ENCODE measurements around the gene SYNDIG1. TPM values are rescaled to one million over a fixed set of nuclear protein-coding genes. Genes with fewer than 3 reads are reported as not detected.

Gene SYNDIG1
- total RNA-seq, 1 experiment from 2014 or later, result not detected

GRCh38 chr20:24698706-24699206, 229.3 kb downstream of the SYNDIG1 start:
- no peak for DNase-seq

GRCh38 chr20:24699321-24700165, 230.1 kb downstream of the SYNDIG1 start:
- H3K9me3 ChIP-seq (ENCODE audit: low read length), result no peaks in the 10 kb centered on the region
- peaks cover 16% of the 10 kb centered on the region for H3K4me1 ChIP-seq (ENCODE audit: low read length)
- no peak overlapping the region for H3K4me3 ChIP-seq (ENCODE audit: low read length)
- no peak for DNase-seq
- no peak overlapping the region for H3K27ac ChIP-seq (ENCODE audit: low read length)
- H3K27me3 ChIP-seq (ENCODE audit: low read length), result no peaks in the 10 kb centered on the region
- H3K36me3 ChIP-seq (ENCODE audit: insufficient read depth, low read length), result no peaks in the 10 kb centered on the region
- no peaks in the 10 kb centered on the region for H3K79me2 ChIP-seq (ENCODE audit: low read length)
- H3K9ac ChIP-seq (ENCODE audit: low read length), result no peak overlapping the region
- H4K20me1 ChIP-seq (ENCODE audit: insufficient read depth, low read depth, low read length), result peaks cover 5% of the 10 kb centered on the region; the same call in 1 of the 2 replicates
- no peak overlapping the region for H3K4me2 ChIP-seq (ENCODE audit: low read depth, low read length, poor library complexity, severe bottlenecking)
- H3K9me2 ChIP-seq (replicated peaks; ENCODE audit: insufficient read depth, low read length), result no peaks in the 10 kb centered on the region
- no peak overlapping the region for H2AFZ ChIP-seq (ENCODE audit: low read length)

More at GRCh38 chr20:24698706-24699206, 229.3 kb downstream of the SYNDIG1 start:
- Histone ChIP-seq H3K4me3 (ENCODE audit: low read length) (no peak overlapping the region), H3K27ac (ENCODE audit: low read length) (no peak overlapping the region), H3K4me1 (ENCODE audit: low read length) (peaks cover 16% of the 10 kb centered on the region), H3K27me3 (ENCODE audit: low read length) (no peaks in the 10 kb centered on the region), H3K9me2 (replicated peaks; ENCODE audit: insufficient read depth, low read length) (no peaks in the 10 kb centered on the region), H3K9me3 (ENCODE audit: low read length) (no peaks in the 10 kb centered on the region), H4K20me1 (ENCODE audit: insufficient read depth, low read depth, low read length) (peaks cover 5% of the 10 kb centered on the region; the same call in 1 of the 2 replicates), H2AFZ (ENCODE audit: low read length) (no peak overlapping the region), H3K36me3 (ENCODE audit: insufficient read depth, low read length) (no peaks in the 10 kb centered on the region), H3K9ac (ENCODE audit: low read length) (no peak overlapping the region), H3K4me2 (ENCODE audit: low read depth, low read length, poor library complexity, severe bottlenecking) (no peak overlapping the region), H3K79me2 (ENCODE audit: low read length) (no peaks in the 10 kb centered on the region)

GRCh38 chr20:24700166-24700860, 230.9 kb downstream of the SYNDIG1 start:
- Histone ChIP-seq H3K9me2 (replicated peaks; ENCODE audit: insufficient read depth, low read length) (no peaks in the 10 kb centered on the region), H3K36me3 (ENCODE audit: insufficient read depth, low read length) (no peaks in the 10 kb centered on the region), H3K79me2 (ENCODE audit: low read length) (no peaks in the 10 kb centered on the region), H3K9me3 (ENCODE audit: low read length) (no peaks in the 10 kb centered on the region), H3K9ac (ENCODE audit: low read length) (no peak overlapping the region), H3K4me2 (ENCODE audit: low read depth, low read length, poor library complexity, severe bottlenecking) (no peak overlapping the region), H3K4me1 (ENCODE audit: low read length) (peaks cover 16% of the 10 kb centered on the region), H2AFZ (ENCODE audit: low read length) (no peak overlapping the region), H3K27me3 (ENCODE audit: low read length) (no peaks in the 10 kb centered on the region), H4K20me1 (ENCODE audit: insufficient read depth, low read depth, low read length) (peaks cover 5% of the 10 kb centered on the region; the same call in 1 of the 2 replicates), H3K4me3 (ENCODE audit: low read length) (no peak overlapping the region), H3K27ac (ENCODE audit: low read length) (no peak overlapping the region)
- no peak for DNase-seq

GRCh38 chr20:24701027-24701426, 231.6 kb downstream of the SYNDIG1 start:
- no peak overlapping the region for H3K9ac ChIP-seq (ENCODE audit: low read length)
- H3K36me3 ChIP-seq (ENCODE audit: insufficient read depth, low read length), result no peaks in the 10 kb centered on the region
- no peak overlapping the region for H2AFZ ChIP-seq (ENCODE audit: low read length)
- peaks cover 5% of the 10 kb centered on the region; the same call in 1 of the 2 replicates for H4K20me1 ChIP-seq (ENCODE audit: insufficient read depth, low read depth, low read length)
- H3K9me3 ChIP-seq (ENCODE audit: low read length), result no peaks in the 10 kb centered on the region
- no peaks in the 10 kb centered on the region for H3K9me2 ChIP-seq (replicated peaks; ENCODE audit: insufficient read depth, low read length)
- H3K79me2 ChIP-seq (ENCODE audit: low read length), result no peaks in the 10 kb centered on the region
- no peak overlapping the region for H3K4me3 ChIP-seq (ENCODE audit: low read length)
- no peaks in the 10 kb centered on the region for H3K27me3 ChIP-seq (ENCODE audit: low read length)
- no peak overlapping the region for H3K27ac ChIP-seq (ENCODE audit: low read length)
- no peak overlapping the region for H3K4me2 ChIP-seq (ENCODE audit: low read depth, low read length, poor library complexity, severe bottlenecking)
- H3K4me1 ChIP-seq (ENCODE audit: low read length), result peaks cover 16% of the 10 kb centered on the region
- DNase-seq, result no peak

GRCh38 chr20:24701668-24702067, 232.2 kb downstream of the SYNDIG1 start:
- H3K79me2 ChIP-seq (ENCODE audit: low read length), result no peaks in the 10 kb centered on the region
- no peak for DNase-seq
- H2AFZ ChIP-seq (ENCODE audit: low read length), result no peak overlapping the region
- peaks cover 16% of the 10 kb centered on the region for H3K4me1 ChIP-seq (ENCODE audit: low read length)
- H3K27me3 ChIP-seq (ENCODE audit: low read length), result no peaks in the 10 kb centered on the region
- no peak overlapping the region for H3K4me3 ChIP-seq (ENCODE audit: low read length)
- no peak overlapping the region for H3K27ac ChIP-seq (ENCODE audit: low read length)
- no peaks in the 10 kb centered on the region for H3K9me2 ChIP-seq (replicated peaks; ENCODE audit: insufficient read depth, low read length)
- H3K9ac ChIP-seq (ENCODE audit: low read length), result no peak overlapping the region
- no peaks in the 10 kb centered on the region for H3K9me3 ChIP-seq (ENCODE audit: low read length)
- no peaks in the 10 kb centered on the region for H3K36me3 ChIP-seq (ENCODE audit: insufficient read depth, low read length)
- peaks cover 5% of the 10 kb centered on the region; the same call in 1 of the 2 replicates for H4K20me1 ChIP-seq (ENCODE audit: insufficient read depth, low read depth, low read length)
- H3K4me2 ChIP-seq (ENCODE audit: low read depth, low read length, poor library complexity, severe bottlenecking), result no peak overlapping the region

GRCh38 chr20:24702501-24703283, 233.3 kb downstream of the SYNDIG1 start:
- Histone ChIP-seq H3K4me1 (ENCODE audit: low read length) (peaks cover 12% of the 10 kb centered on the region), H3K27ac (ENCODE audit: low read length) (no peak overlapping the region), H3K79me2 (ENCODE audit: low read length) (no peaks in the 10 kb centered on the region), H3K9me2 (replicated peaks; ENCODE audit: insufficient read depth, low read length) (no peaks in the 10 kb centered on the region), H3K27me3 (ENCODE audit: low read length) (no peaks in the 10 kb centered on the region), H3K9ac (ENCODE audit: low read length) (no peak overlapping the region), H2AFZ (ENCODE audit: low read length) (no peak overlapping the region), H3K4me2 (ENCODE audit: low read depth, low read length, poor library complexity, severe bottlenecking) (no peak overlapping the region), H3K4me3 (ENCODE audit: low read length) (no peak overlapping the region), H3K9me3 (ENCODE audit: low read length) (no peaks in the 10 kb centered on the region), H4K20me1 (ENCODE audit: insufficient read depth, low read depth, low read length) (peaks cover 5% of the 10 kb centered on the region; the same call in 1 of the 2 replicates), H3K36me3 (ENCODE audit: insufficient read depth, low read length) (no peaks in the 10 kb centered on the region)
- no peak for DNase-seq

GRCh38 chr20:24703284-24703610, 233.8 kb downstream of the SYNDIG1 start:
- Histone ChIP-seq H3K9me2 (replicated peaks; ENCODE audit: insufficient read depth, low read length) (no peaks in the 10 kb centered on the region), H2AFZ (ENCODE audit: low read length) (no peak overlapping the region), H3K36me3 (ENCODE audit: insufficient read depth, low read length) (no peaks in the 10 kb centered on the region), H3K9ac (ENCODE audit: low read length) (no peak overlapping the region), H3K27me3 (ENCODE audit: low read length) (no peaks in the 10 kb centered on the region), H4K20me1 (ENCODE audit: insufficient read depth, low read depth, low read length) (peaks cover 5% of the 10 kb centered on the region; the same call in 1 of the 2 replicates), H3K4me2 (ENCODE audit: low read depth, low read length, poor library complexity, severe bottlenecking) (no peak overlapping the region), H3K4me3 (ENCODE audit: low read length) (no peak overlapping the region), H3K27ac (ENCODE audit: low read length) (no peak overlapping the region), H3K4me1 (ENCODE audit: low read length) (peaks cover 7% of the 10 kb centered on the region), H3K79me2 (ENCODE audit: low read length) (no peaks in the 10 kb centered on the region), H3K9me3 (ENCODE audit: low read length) (no peaks in the 10 kb centered on the region)
- no peak for DNase-seq
